Measurements from ENCODE around the gene PPP2R5A.

The PPP2R5A gene

DNA sequence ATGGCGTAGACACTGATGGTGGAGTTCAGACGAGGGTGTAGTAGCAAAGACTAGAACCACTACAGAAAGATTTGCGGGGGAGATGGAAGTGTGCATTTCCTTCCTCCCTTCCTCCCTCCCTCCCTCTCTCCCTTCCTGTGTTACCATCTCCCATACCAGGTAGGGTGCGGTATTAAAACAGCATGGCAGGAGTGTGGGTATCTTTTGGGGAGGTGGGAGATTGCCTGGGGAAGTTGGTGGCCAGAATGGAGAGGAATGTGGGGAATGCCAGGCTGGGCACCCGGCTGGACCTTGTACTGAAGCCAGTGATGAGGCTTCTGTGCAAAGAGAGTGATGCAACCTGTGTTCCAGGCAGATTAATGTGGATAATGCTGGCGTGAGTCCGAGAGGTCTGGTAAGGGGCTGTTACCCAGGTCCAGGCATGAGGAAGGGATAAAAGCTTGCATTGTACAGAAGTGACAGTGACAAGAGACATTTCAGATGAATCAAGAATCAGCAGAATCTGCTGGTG, 30.3 kb upstream of the PPP2R5A start:
- H3K4me1 ChIP-seq (ENCODE audit: insufficient read depth, low read length, severe bottlenecking), result peaks cover 24% of the 10 kb centered on the region
- H3F3A ChIP-seq (ENCODE audit: insufficient read depth, low read length), result no peaks in the 10 kb centered on the region
- H2AFZ ChIP-seq (ENCODE audit: low read length), result no peak overlapping the region
- no peaks in the 10 kb centered on the region for H3K36me3 ChIP-seq (ENCODE audit: insufficient read depth, low read length)
- H3K9me2 ChIP-seq (ENCODE audit: low read depth, low read length), result no peaks in the 10 kb centered on the region
- H3K27ac ChIP-seq (ENCODE audit: low read depth, low read length, poor library complexity, severe bottlenecking), result no peak overlapping the region
- H3K9ac ChIP-seq (ENCODE audit: low read length), result no peak overlapping the region
- no peak overlapping the region for H3K4me3 ChIP-seq (ENCODE audit: low read depth, low read length, poor library complexity, severe bottlenecking)
- no peaks in the 10 kb centered on the region for H3K9me3 ChIP-seq (ENCODE audit: low read length)
- H3K27me3 ChIP-seq (ENCODE audit: insufficient read depth, low read length), result no peaks in the 10 kb centered on the region; the same call in 1 of the 2 replicates
- H4K20me1 ChIP-seq (ENCODE audit: insufficient read depth, low read length), result no peaks in the 10 kb centered on the region
- H3K79me2 ChIP-seq (ENCODE audit: insufficient read depth, low read length), result no peaks in the 10 kb centered on the region
- no peak for TF ChIP-seq EZH2 (IDR thresholded peaks at IDR 0.05; ENCODE audit: borderline replicate concordance, low read length)
- TF ChIP-seq, protein P1, sequence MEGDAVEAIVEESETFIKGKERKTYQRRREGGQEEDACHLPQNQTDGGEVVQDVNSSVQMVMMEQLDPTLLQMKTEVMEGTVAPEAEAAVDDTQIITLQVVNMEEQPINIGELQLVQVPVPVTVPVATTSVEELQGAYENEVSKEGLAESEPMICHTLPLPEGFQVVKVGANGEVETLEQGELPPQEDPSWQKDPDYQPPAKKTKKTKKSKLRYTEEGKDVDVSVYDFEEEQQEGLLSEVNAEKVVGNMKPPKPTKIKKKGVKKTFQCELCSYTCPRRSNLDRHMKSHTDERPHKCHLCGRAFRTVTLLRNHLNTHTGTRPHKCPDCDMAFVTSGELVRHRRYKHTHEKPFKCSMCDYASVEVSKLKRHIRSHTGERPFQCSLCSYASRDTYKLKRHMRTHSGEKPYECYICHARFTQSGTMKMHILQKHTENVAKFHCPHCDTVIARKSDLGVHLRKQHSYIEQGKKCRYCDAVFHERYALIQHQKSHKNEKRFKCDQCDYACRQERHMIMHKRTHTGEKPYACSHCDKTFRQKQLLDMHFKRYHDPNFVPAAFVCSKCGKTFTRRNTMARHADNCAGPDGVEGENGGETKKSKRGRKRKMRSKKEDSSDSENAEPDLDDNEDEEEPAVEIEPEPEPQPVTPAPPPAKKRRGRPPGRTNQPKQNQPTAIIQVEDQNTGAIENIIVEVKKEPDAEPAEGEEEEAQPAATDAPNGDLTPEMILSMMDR (IDR thresholded peaks at IDR 0.05; ENCODE audit: low read length), result no peak
- no peak overlapping the region for H3K4me2 ChIP-seq (ENCODE audit: low read length)

DNA sequence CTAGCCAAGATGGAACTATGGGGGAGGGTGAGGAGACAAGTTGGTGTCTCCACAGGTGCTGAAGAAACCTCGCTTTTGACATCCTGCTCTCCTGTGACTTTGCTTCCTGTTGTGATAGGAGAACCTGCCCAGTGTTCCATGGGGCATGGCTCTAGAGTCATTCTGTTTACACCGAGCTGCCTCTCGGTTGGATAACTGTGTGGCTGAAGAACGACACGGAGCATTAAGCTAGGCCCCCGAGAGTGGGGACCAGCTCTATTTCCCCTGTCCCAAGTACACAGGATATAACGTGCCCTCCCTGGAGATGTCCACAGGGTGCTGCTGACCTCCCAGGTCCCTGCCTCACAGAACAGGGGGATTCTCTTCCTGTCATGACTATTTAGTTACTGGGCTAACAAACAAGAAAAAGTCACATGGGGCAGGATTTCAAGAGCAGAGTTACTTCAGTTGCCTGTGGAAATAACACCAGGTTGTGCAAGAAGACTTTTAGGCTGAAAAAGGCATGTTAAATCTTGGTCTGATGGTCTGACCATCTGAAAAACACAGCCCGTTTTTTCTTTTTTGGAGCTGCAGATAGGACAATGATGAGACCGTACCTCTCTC, 29.4 kb upstream of the PPP2R5A start:
- H3F3A ChIP-seq (ENCODE audit: insufficient read depth, low read length), result no peaks in the 10 kb centered on the region
- H3K4me1 ChIP-seq (ENCODE audit: insufficient read depth, low read length, severe bottlenecking), result peaks cover 24% of the 10 kb centered on the region
- H3K9me3 ChIP-seq (ENCODE audit: low read length), result no peaks in the 10 kb centered on the region
- H3K27ac ChIP-seq (ENCODE audit: low read depth, low read length, poor library complexity, severe bottlenecking), result peak overlapping the region; percentile 13
- no peak overlapping the region for H3K4me3 ChIP-seq (ENCODE audit: low read depth, low read length, poor library complexity, severe bottlenecking)
- TF ChIP-seq, protein P1 (IDR thresholded peaks at IDR 0.05; ENCODE audit: low read length), result no peak
- no peak for TF ChIP-seq EZH2 (IDR thresholded peaks at IDR 0.05; ENCODE audit: borderline replicate concordance, low read length)
- no peaks in the 10 kb centered on the region for H3K36me3 ChIP-seq (ENCODE audit: insufficient read depth, low read length)
- H2AFZ ChIP-seq (ENCODE audit: low read length), result no peak overlapping the region
- H3K9ac ChIP-seq (ENCODE audit: low read length), result peak overlapping the region; percentile 6; the same call in 1 of the 2 replicates
- H3K79me2 ChIP-seq (ENCODE audit: insufficient read depth, low read length), result no peaks in the 10 kb centered on the region
- no peaks in the 10 kb centered on the region for H4K20me1 ChIP-seq (ENCODE audit: insufficient read depth, low read length)
- H3K9me2 ChIP-seq (ENCODE audit: low read depth, low read length), result no peaks in the 10 kb centered on the region
- peak overlapping the region; percentile 15; the same call in 1 of the 2 replicates for H3K4me2 ChIP-seq (ENCODE audit: low read length)
- no peaks in the 10 kb centered on the region; the same call in 1 of the 2 replicates for H3K27me3 ChIP-seq (ENCODE audit: insufficient read depth, low read length)

DNA sequence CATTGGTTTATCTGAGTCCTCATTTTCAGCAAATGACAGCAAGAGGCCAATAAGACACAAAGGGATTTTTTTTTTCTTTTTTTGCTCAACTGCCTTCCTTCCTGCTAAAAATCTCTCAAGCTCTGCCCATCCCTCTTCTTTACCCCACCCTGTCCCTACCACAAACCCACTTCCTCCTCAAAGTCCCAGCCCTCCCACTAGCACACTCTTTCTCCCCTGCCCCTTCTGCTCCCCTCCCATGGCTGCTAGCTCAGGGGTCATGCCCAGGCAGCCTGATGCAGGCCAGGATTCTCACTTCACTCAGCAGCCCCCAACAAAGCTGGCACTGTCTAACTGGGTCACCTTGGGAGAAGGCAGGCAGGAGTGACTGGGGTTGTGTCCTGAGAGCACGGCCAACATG, 28.8 kb upstream of the PPP2R5A start:
- no peaks in the 10 kb centered on the region for H3K9me3 ChIP-seq (ENCODE audit: low read length)
- H3K79me2 ChIP-seq (ENCODE audit: insufficient read depth, low read length), result no peaks in the 10 kb centered on the region
- H3K4me2 ChIP-seq (ENCODE audit: low read length), result no peak overlapping the region; the same call in 1 of the 2 replicates
- no peaks in the 10 kb centered on the region for H3K36me3 ChIP-seq (ENCODE audit: insufficient read depth, low read length)
- H3K27me3 ChIP-seq (ENCODE audit: insufficient read depth, low read length), result no peaks in the 10 kb centered on the region
- no peaks in the 10 kb centered on the region for H3K9me2 ChIP-seq (ENCODE audit: low read depth, low read length)
- H2AFZ ChIP-seq (ENCODE audit: low read length), result no peak overlapping the region
- no peaks in the 10 kb centered on the region for H4K20me1 ChIP-seq (ENCODE audit: insufficient read depth, low read length)
- H3K4me3 ChIP-seq (ENCODE audit: low read depth, low read length, poor library complexity, severe bottlenecking), result no peak overlapping the region
- TF ChIP-seq, protein P1 (IDR thresholded peaks at IDR 0.05; ENCODE audit: low read length), result no peak
- no peak for TF ChIP-seq EZH2 (IDR thresholded peaks at IDR 0.05; ENCODE audit: borderline replicate concordance, low read length)
- H3K27ac ChIP-seq (ENCODE audit: low read depth, low read length, poor library complexity, severe bottlenecking), result peak overlapping the region; percentile 13
- H3K4me1 ChIP-seq (ENCODE audit: insufficient read depth, low read length, severe bottlenecking), result peaks cover 24% of the 10 kb centered on the region
- H3F3A ChIP-seq (ENCODE audit: insufficient read depth, low read length), result no peaks in the 10 kb centered on the region
- no peak overlapping the region; the same call in 1 of the 2 replicates for H3K9ac ChIP-seq (ENCODE audit: low read length)
